HG03280 (cell line): ENCODE measurements around the gene MANEA.
A peak's percentile ranks its signal among the peaks of the same experiment; 100 is the strongest.
"Not testable (repeated sequence)": the region's sequence is repeated elsewhere in the genome, so short reads cannot be mapped to it uniquely, and the experiment has no call there.

Experiments
- ATAC-seq: cut with Tn5 transposase; IDR thresholded peaks from one replicate; pipeline ENCODE4 v1.9.1; 2021; ENCODE audit warnings: mild to moderate bottlenecking, moderate library complexity; ENCODE audit not compliant: unreplicated experiment

MANEA gene, protein sequence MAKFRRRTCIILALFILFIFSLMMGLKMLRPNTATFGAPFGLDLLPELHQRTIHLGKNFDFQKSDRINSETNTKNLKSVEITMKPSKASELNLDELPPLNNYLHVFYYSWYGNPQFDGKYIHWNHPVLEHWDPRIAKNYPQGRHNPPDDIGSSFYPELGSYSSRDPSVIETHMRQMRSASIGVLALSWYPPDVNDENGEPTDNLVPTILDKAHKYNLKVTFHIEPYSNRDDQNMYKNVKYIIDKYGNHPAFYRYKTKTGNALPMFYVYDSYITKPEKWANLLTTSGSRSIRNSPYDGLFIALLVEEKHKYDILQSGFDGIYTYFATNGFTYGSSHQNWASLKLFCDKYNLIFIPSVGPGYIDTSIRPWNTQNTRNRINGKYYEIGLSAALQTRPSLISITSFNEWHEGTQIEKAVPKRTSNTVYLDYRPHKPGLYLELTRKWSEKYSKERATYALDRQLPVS

DNA sequence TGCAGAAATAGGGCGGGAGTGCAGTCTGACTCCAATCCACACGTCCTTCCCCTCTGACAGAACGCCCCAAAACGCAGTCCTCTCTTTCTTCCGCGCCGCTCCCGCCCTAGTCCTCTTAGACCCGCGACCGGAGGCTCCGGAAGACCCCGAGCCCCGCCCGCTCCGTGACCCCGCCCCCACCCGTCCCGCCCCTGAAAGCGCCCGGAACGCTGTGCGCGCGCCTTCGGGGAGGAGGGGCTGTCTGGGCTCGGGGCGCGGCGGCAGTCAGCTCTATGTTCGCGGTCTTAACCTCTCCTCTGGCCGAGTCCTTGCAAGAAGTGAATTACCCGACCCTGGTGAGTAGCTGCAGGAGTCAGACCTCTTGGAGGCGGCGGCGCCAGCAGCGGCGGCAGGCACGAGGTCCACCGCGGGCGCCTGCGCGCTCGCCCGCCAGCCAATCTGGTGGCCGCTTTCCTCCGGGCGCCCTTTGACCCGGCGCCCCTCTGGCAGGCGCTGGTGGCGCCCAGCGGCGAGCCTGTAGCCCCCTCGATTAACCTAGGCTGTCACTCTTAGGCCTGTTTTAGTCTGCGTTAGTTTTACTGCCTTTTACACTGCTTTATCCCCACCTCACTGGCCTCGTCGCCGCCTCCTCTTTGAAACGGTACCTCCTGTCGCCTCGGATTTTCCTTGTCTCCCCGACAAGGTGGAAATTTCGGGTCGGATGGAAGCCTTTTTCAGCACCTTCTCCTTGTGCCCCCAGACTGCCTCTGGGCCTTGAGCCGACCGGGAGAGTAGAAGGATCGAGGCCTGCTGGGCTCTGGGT, at the start of gene MANEA:
Gene MANEA, plus strand, starts transcription at position 232 of the 802 bp plus-strand sequence. CDS start 8,905 bp downstream, outside the sequence.
- peak; percentile 65 for ATAC-seq

DNA sequence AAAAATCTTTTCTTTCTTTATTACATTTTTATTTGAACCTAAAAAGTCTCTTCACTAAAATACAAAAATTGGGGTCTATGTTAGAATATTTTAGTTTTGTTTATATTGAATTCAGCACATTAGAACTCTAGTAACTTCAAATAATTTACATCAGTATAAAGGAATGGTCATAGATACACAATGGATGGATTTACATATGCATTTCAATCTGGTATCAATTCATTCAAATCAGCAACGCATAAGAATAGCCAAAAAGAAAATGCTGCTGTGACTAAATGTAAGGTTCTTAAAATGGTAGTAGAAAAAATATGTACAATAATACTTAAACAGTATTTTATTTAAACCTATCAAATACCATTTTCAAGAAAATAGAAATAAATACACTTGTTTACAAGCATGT, 47.6 kb upstream of the MANEA start:
- ATAC-seq: no peak

DNA sequence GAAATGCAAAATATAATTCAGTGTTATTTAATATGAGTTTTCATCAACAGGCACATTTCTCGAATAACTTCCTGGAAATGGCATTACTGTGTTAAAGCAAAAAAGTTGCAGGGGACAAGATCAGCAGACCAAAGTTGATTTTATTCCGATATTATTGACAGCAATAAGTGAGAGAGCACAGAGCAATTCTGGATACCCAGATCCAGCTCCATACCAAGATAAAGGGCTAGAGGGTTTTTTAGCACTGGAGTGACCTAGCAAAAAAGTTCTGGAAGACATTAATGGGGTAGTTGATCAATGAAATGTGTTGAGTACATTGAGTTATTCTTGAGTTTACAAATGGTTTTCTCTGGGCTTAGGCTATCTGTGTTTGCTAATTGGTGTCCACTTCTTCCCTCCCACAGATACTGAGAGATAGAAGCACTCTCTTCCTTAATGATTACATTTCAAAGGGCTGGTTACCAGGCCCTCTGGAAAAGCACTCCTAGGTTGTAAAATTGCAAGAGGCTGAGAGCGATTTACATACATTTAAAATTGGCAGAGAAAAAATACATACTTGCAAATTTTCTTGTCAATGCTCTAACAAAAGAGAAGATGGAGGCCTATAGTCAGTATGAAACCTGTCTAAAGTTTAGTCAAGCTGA, 47.0 kb upstream of the MANEA start:
- no peak for ATAC-seq

DNA sequence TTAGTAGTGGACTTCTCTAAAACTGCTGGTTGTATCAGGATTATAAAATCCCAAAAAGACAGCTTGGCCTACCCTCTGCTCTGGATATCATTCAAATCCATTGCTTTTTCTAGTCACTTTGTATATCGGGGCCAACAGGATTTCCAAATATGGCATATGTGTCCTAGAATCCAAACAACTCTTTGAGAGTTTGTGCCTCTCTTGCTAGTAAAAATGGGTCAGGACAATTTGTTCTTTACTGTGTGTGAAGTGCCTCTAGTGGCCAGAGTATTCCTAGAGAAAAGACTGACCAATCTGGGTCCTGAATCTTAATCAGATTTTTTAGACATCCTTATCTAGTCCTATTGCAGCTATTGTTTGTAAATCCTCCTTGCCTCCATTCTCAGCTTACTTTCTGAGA, 33.5 kb upstream of the MANEA start:
- no peak for ATAC-seq

DNA sequence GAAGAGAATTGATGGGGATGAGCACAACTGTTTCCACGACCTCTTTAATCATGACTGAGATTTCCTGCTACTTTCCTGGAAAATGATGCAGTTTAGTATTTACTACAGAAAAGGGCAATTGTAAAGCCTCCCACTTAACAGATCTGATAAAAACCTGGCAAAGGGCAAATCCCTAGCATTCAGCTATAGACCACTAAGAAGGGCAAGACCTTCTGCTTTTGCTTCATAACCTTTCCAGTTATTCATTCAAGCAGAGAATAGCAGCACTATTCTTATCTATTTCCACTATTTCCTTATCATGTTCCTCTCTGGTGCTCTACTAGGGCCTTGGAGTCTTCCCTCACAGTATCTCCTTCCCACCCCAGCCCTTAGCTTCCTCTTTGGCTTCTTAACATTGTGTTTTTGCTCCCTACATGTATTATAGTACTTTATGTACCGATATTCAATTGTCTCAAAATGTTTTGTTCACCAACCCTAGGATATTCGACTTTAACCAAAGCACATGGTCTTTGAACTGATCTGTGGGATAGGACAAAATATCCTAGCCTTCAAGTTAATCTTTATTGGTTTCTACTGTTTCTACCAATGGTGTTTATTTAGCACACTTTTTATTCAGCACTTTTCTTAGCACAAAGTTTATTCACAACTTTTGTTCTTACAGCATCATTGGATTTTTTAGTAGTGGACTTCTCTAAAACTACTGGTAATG, 32.7 kb upstream of the MANEA start:
- ATAC-seq: no peak

DNA sequence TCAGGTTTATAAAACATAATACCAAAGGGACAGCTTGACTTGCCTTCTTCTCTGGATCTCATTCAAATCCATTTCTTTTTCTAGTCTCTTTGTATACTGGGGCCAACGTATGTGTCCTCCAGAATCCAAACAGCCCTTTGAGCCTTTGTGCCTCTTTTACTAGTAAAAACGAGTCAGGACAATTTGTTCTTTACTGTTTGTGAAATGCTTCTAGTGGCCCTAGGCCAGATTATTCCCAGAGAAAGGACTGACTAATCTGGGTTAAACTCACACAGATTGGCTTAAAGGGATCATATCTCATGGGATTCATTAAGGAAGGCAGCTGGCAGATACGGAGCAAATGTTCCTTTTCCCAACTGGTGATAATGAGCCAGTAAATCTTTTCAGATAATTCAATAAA, 32.1 kb upstream of the MANEA start:
- ATAC-seq: no peak

DNA sequence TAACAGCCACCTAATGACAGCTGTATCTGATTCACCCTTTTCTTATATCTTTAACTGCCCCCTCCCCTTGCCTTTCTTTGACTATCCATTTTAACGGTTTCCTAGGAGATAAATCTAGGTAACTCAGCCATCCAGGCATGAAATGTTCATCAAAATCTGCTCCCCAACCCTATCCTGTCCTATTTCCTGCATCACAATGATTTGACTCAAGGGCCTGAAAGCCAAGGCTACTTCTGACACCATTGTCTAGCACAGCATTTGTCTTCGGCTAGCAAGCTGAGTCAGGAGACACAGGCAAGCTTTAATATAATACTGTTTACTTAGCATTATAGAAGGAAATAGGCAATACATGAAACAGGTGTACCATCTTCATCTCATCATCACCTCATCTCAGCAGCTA, 31.6 kb upstream of the MANEA start:
- ATAC-seq: no peak

DNA sequence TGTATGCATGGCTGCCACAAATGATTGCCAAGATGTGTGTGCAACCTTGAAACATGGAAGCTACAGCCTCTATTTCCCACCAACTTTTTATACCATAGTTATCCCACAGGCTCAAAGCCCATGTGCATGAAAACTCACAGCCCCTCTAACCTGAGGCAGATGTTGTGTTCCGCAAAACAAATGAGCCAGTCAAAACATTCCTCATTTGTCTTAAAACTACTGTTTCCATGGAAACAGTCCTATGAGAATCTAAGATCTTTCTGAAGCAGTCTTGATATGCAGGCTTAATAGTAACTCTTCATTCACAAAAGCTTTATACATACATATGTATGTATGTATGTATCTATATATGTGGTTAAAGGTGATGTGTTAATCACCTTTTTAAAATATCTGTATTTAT, 31.2 kb upstream of the MANEA start:
- no peak for ATAC-seq

DNA sequence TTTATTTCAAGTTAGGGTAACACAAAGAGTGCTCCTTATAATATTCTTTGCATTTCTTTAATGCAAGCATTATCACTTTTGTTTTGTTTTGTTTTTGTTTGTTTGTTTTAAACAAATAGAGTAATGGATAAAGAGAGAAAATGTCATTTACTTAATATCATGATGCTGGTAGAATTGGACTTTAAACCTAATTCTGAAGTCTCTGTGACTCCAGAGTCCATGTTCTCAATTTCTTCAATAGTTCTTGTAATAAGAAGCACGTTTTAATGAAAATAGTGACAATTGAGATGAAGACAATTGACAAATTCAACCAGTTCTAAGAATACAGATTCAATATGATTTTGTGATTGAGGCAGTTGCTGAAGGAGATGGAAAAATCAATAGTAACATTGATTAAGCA, 30.3 kb upstream of the MANEA start:
- no peak for ATAC-seq

DNA sequence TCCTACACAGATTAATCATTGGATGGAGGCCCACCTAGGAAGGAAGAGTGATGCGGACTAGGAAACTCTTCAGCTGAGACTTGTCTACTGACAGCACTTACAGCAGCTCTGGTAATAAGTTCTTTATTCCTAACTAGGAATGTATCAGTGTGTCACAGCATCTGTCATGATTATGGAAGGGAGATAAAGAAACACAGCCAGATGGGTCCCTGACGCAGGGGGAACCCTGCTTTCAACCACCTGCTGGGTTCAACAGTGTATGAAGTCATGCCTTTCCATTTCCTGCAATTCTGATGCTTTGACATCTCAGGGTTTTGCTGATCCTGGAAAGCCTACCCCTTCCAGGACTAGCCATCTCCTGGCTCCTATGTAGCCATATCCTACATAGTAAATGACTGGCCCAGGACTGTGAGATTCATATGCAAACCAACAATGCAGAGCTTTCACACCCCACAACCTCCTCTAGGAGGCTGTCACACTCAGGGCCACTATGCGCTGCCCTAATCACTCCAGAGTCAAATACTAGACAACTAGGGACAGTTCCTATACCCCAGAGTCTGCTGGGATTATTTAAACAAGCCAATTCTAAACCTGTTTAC, 29.0 kb upstream of the MANEA start:
- no peak for ATAC-seq

DNA sequence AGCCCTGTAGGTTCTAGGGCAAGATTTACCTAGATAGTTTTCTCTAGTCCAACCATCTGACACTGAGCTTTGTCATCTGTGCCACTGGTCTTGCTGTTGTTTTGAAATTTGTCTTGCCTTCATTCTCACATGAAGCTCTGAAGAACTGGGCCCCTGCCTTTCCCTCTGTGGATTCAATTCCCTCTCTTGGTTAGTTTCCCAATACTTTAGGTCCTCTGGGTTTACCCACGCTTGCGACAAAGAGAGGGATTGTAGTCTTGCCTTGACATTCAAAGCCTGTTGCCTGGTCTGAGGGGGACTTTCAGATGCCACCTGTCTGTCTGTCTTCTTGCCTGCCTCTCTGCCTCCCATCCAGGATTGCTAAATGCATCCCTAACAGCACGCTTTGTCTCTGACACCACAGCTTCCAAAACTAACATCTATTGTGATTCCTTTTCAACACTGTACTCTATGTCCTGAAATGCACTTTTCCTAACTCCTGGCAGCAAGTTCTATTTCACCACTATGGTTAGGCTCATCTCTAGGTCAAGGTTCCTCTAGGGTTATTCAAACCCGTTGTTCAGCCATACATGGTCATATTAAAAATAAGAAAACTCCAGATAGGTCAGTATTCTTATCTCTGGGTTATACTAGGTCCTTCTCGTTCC, 25.5 kb upstream of the MANEA start:
- no peak for ATAC-seq

DNA sequence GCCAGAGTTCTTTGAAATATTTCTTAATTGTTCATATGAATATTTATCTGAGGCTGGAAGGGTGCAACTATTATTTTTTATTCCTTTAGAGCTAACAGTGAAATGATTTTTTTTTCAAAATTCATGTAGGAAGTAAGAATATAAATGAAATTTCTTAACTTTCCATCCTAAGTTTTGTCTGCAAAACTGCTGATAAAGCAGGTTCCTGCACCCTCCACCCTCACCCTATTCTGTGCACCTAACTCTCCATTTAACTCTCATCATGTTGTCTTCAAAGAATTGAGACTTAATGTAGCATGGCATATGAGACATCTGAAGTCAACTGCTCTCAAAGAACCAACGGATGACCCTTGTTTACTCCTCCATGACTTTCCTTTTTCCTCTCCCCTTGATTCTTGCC, 23.5 kb upstream of the MANEA start:
- no peak for ATAC-seq

DNA sequence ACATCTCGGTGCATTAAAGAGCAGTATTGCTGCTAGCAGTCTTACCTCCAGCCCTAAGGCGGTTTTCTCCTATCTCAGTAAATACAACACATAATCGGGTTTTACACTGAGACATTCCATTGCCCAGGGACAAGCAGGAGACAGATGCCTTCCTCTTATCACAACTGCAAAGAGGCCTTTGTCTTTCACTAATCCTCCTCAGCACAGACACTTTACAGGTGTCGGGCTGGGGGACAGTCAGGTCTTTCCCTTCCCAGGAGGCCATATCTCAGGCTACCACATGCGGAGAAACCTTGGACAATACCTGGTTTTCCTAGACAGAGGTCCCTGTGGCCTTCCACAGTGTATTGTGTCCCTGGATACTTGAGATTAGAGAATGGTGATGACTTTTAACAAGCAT, 16.4 kb upstream of the MANEA start:
- ATAC-seq: not testable (repeated sequence)

DNA sequence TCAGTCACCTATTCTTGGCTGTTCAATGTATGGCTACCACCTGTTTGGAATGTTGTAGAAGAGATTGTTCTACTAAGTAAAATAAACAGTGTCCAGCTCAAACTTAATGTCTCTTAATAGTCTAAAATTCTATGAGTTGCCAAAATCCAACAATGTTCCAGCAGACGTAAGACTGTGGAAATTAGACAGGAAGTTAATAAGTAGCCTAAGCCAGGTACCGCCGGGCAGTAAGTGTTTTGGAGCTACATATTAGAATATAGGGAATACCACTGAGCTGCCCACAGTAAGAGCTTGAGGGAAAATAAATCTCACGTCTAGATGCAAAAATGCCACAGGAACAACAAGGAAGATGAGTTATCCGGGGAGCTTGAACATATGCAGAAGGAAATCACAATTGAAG, 7.8 kb upstream of the MANEA start:
- no peak for ATAC-seq

DNA sequence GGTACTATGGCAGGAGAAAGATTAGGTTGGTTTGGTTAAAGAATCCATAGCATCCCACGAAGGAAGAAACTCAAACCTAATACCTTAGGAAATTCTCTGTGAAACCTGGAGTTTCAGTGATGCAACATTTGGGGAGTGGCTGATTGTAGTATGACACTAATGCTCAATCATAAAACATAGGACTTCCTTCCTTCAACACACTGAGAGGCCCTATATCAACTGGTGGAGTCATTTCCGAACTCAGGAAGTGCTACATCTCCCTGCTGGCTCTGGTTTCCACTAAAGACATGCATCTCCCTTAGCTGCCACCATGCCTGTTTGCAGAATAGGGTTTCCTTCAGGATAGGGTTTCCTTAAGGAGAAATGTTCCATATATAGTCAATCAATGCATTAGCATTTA, 5.2 kb upstream of the MANEA start:
- ATAC-seq: no peak

DNA sequence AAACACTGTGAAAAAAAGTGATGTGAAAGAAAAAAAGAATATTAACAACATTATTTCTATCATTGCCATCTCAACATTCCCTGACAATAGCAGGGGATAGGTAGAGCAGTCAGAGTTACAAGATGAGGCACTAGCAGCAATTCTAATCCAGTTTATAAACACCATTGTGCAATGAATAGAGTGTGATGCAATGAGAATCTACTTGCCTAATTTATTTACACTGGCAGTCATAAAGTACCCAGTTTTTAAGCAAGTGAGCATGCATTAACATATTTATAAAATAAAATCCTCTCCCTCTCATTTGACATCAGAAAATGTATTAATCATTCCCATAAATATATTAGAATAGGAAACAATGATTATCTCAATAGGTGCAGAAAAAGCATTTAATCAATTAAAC, 2.5 kb upstream of the MANEA start:
- no peak for ATAC-seq

DNA sequence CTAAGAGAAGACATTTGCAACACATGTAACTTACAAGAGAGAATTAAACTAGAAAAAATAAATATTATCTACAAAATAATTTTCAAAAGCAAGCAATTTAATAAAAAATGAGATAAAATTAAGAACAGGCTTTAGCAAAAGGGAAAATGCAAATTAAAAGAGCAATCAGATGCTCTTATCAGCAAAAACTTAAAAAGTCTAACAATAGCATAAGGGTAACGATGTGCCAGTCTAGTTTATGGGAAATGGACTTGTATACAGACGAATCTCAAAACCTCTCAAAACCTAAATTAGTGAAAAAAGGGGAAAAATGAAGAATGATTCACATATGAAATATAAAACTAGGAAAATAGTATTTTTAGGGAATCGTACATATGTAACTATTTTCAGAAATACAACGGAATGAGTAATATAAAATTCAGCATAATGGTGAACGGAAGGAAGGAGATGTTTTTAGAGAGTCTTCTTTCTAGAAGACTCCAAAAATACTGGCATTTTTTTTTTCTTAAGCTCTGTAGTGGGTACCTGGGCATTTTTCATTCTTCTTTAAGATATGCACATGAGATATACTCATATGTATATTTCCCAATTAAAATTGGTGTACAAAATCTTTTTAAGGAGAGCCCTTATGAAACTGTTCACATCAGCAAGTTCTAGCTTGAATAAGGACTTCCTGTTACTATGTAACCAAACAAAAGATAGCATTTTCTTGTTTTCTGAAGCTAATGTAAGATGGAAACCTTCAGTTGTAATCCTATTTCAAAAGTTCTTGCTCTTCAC, 927 bp upstream of the MANEA start:
- peak; percentile 17 for ATAC-seq

DNA sequence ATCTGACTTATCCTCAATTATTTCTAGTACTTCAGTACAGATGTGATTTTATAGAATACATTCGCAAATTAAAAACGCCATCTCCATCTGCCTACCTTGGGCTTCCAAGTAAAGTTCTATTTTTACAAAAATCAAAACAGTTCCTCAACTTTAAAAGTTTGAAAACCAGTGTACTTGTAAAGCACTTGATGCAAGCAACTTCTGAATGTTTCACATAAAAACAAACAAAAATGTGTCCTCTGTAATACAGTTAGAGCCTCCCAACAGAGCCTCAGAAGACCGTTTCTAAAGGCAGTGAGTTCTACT, 384 bp upstream of the MANEA start:
- ATAC-seq: no peak

DNA sequence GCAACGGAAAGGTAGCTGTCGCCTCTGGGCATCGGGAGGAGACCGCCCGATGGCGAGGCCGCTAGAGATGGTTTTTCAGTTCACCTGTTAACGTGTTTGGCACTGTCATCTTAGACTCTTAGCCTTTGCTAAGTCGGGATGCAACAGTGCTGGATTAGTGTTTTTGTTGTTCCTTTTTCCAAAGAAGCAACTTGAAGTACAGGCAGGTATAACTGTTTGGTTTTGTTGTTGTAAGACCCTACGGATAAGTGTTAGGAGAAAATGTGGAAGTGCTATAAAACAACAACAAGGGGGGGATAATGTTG, 723 bp downstream of the MANEA start:
- ATAC-seq: peak; percentile 11

DNA sequence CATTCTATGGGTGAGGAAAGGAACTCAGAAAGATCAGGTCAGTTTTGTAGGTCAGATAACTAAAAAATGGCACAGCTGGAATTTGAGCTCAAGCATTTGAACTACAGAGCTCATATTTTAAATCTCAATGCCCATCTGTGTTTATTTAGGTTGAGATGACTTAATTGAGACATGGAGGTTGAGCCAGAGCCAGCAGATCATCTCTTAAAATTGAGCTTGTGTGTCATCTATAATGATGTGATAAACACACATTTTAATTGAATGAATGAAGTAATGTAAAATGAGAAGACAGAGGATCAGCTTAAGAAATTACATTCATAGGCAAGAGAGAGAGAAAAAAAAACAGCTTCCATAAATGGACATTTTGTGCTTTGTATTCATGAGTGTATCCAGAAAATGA, 3.7 kb downstream of the MANEA start:
- no peak for ATAC-seq
